B cell (primary cell): Measurements from ENCODE around the gene CRB1. TPM values are rescaled to one million over a fixed set of nuclear protein-coding genes. Genes with fewer than 3 reads are reported as not detected.

Experiments used
- ATAC-seq: fragments of 200-7000 bp; cut with Tn5 transposase; one replicate; pipeline ENCODE4 v1.10.0; 2021; ENCODE audit warnings: low read depth, mild to moderate bottlenecking, moderate number of reproducible peaks, moderate library complexity
- CTCF ChIA-PET: fragments of 350-600 bp; sonication (Branson Sonifier 250); formaldehyde crosslinking; loops from one replicate; lab custom pipeline; 2021; ENCODE audit warnings: antibody characterized with exemption, inconsistent platforms; lab: Charles Lee
- POLR2A ChIA-PET: fragments of 350-600 bp; sonication (Branson Sonifier 250); formaldehyde crosslinking; loops from one replicate; lab custom pipeline; 2021; ENCODE audit warnings: antibody characterized with exemption; lab: Charles Lee
- DNase-seq: peaks from one replicate; pipeline ENCODE4 v3.0.0; 2013
- H2AFZ ChIP-seq: 2 replicates; pipeline ENCODE4 v1.6.1; 2012; ENCODE audit warnings: mild to moderate bottlenecking, low read depth, low read length; ENCODE audit not compliant: insufficient read depth, poor library complexity, severe bottlenecking
- H3K27ac ChIP-seq, 2 donors: 1 replicate in 1 of 2; 2 replicates in 1 of 2; pipeline ENCODE4 v1.5.1; 2012 to 2013; ENCODE audit warnings: low read length in 2 of 2, mild to moderate bottlenecking in 2 of 2, moderate library complexity in 1 of 2
- H3K27me3 ChIP-seq, 4 experiments: fragments of 200-600 bp in 1 of 4; sonication (generic) in 1 of 4; replicated peaks in 1 of 4; 1 replicate in 2 of 4; 2 replicates in 2 of 4; pipeline versions ENCODE4 v1.6.1 to v1.7.0; 2013 to 2016; ENCODE audit warnings: low read length in 3 of 4, mild to moderate bottlenecking in 2 of 4, mixed read lengths in 1 of 4, moderate library complexity in 1 of 4; ENCODE audit not compliant: insufficient read depth in 4 of 4, control insufficient read depth in 3 of 4; ENCODE audit errors: control extremely low read depth in 1 of 4
- H3K36me3 ChIP-seq, 2 experiments: replicated peaks in 1 of 2; 1 replicate in 1 of 2; 2 replicates in 1 of 2; pipeline versions ENCODE4 v1.6.1 to v1.7.1; 2013; ENCODE audit warnings: low read length in 1 of 2; ENCODE audit not compliant: insufficient read depth in 2 of 2, control insufficient read depth in 1 of 2; ENCODE audit errors: control extremely low read depth in 1 of 2, extremely low read depth in 1 of 2
- H3K4me1 ChIP-seq, 2 donors: fragments of 200-600 bp in 1 of 2; sonication (generic) in 1 of 2; 1 replicate in 1 of 2; 2 replicates in 1 of 2; pipeline versions ENCODE4 v1.5.1 to v1.6.1; 2013 to 2017; ENCODE audit warnings: low read length in 2 of 2; ENCODE audit not compliant: control insufficient read depth in 2 of 2, insufficient read depth in 2 of 2
- H3K4me2 ChIP-seq: replicated peaks from 2 replicates; pipeline ENCODE3; 2012; ENCODE audit warnings: mild to moderate bottlenecking, low read depth, low read length; ENCODE audit not compliant: poor library complexity, severe bottlenecking
- H3K4me3 ChIP-seq, 5 experiments: fragments of 200-600 bp in 1 of 5; sonication (generic) in 1 of 5; 1 replicate in 3 of 5; 2 replicates in 2 of 5; pipeline versions ENCODE4 v1.5.1 to v1.7.0; 2011 to 2016; ENCODE audit warnings: low read length in 4 of 5, mild to moderate bottlenecking in 4 of 5, low read depth in 2 of 5, control low read depth in 1 of 5, moderate library complexity in 1 of 5; ENCODE audit not compliant: insufficient read depth in 1 of 5; ENCODE audit errors: control extremely low read depth in 1 of 5, extremely low read depth in 1 of 5
- H3K79me2 ChIP-seq: fragments of 200-600 bp; sonication (generic); one replicate; pipeline ENCODE4 v1.6.0; 2016; ENCODE audit warnings: low read length; ENCODE audit not compliant: control insufficient read depth, insufficient read depth
- H3K9ac ChIP-seq: fragments of 200-600 bp; sonication (generic); 2 replicates; pipeline ENCODE4 v1.6.1; 2017; ENCODE audit warnings: mild to moderate bottlenecking, low read length, moderate library complexity
- H3K9me3 ChIP-seq, 3 donors: one replicate each; pipeline versions ENCODE4 v1.6.1 to v1.7.1; 2013; ENCODE audit warnings: low read length in 2 of 3; ENCODE audit not compliant: control insufficient read depth in 2 of 3, insufficient read depth in 1 of 3; ENCODE audit errors: control extremely low read depth in 1 of 3
- H4K20me1 ChIP-seq: 2 replicates; pipeline ENCODE4 v1.6.0; 2012; ENCODE audit warnings: mild to moderate bottlenecking, low read length; ENCODE audit not compliant: insufficient read depth, control insufficient read depth, poor library complexity, severe bottlenecking
- H3K27ac Mint-ChIP-seq: one replicate; pipeline ENCODE4 v1.8.0; 2021; ENCODE audit warnings: mixed read lengths
- H3K27me3 Mint-ChIP-seq: one replicate; pipeline ENCODE4 v1.8.0; 2021; ENCODE audit warnings: mixed read lengths
- H3K4me1 Mint-ChIP-seq: one replicate; pipeline ENCODE4 v1.8.0; 2021; ENCODE audit warnings: mixed read lengths
- H3K4me3 Mint-ChIP-seq: one replicate; pipeline ENCODE4 v1.8.0; 2021; ENCODE audit warnings: mixed read lengths
- H3K9me3 Mint-ChIP-seq: one replicate; pipeline ENCODE4 v1.8.0; 2022; ENCODE audit warnings: mixed read lengths; ENCODE audit not compliant: insufficient read depth
- CTCF ChIP-seq: fragments of 200-600 bp; IDR thresholded peaks from one replicate; pipeline ENCODE4 v1.8.0; 2022; ENCODE audit warnings: antibody characterized with exemption, mild to moderate bottlenecking
- EZH2 ChIP-seq: IDR thresholded peaks from 2 replicates; pipeline ENCODE4 v1.6.1; 2012; ENCODE audit warnings: borderline replicate concordance, low read depth, mild to moderate bottlenecking, moderate library complexity, low read length; ENCODE audit not compliant: insufficient read depth, poor library complexity, severe bottlenecking
- WGBS: methylation state at CpG from one replicate; pipeline ENCODE4 v1.1.5; 2013; ENCODE audit warnings: missing lambda C conversion rate; ENCODE audit not compliant: insufficient coverage; 5-methylcytosine and 5-hydroxymethylcytosine counted together
- intact Hi-C: fragments of 100-400 bp; cut with micrococcal nuclease; formaldehyde crosslinking; loops from one replicate; pipeline ENCODE4 v1.10.0; 2022
- polyA plus RNA-seq: library from polyadenylated mRNA; depleted of rRNA; stranded (reverse); fragments of >200 nt; gene quantifications from 2 replicates; pipeline ENCODE4 v1.2.3, GENCODE V29; 2012
- total RNA-seq, 2 donors: library from RNA; stranded (reverse); fragments of 120-200 nt in 1 of 2; gene quantifications; 1 replicate in 1 of 2; 2 replicates in 1 of 2; pipeline versions ENCODE4 v1.2.3 to v1.2.4, GENCODE V29; 2013 to 2022

CRB1 gene
- total and polyA plus RNA-seq, 2 donors (not counting 1 experiment from before 2014, with no cell fraction given) = 0.15 TPM; not detected in 1

DNA sequence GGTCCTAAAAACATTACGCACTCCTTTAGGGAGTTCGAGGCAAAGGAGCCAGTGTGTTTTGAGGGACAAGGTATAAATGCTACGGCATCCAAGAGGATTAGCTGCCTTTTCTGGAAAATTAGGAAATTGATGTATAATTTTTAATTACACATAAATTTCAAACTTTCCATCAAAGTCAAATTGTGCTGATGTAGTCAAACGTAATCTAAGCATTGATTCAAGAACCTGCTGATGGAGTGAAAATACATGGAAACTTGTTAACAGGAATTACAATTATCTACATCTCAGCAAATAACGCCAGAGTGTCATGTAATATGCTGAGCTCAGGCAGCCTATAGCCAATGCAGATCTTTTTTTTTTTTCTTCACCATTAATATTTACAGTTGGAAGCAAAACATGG is 194.5 kb downstream of the CRB1 start:
- Histone ChIP-seq H3K9ac (no peak overlapping the region), H3K79me2 (no peaks in the 10 kb centered on the region), H3K27ac (no peak overlapping the region), H3K4me2 (no peak overlapping the region), H3K9me3 (no peaks in the 10 kb centered on the region), H2AFZ (no peak overlapping the region), H4K20me1 (no peaks in the 10 kb centered on the region), H3K27me3 (no peaks in the 10 kb centered on the region), H3K4me1 (no peaks in the 10 kb centered on the region), H3K4me3 (no peak overlapping the region), H3K36me3 (no peaks in the 10 kb centered on the region)
- WGBS = 100% methylated on average over 1 of the region's 5 CpGs
- Mint-ChIP-seq H3K9me3 (no peaks in the 10 kb centered on the region), H3K27me3 (peaks cover 9% of the 10 kb centered on the region), H3K27ac (no peak overlapping the region), H3K4me1 (no peaks in the 10 kb centered on the region), H3K4me3 (no peak overlapping the region)
- DNase-seq = no peak
- intact Hi-C loops = no loop called here
- no peak for ATAC-seq
- ChIA-PET POLR2A (no interaction called here), CTCF (no interaction called here)
- TF ChIP-seq CTCF (no peak), EZH2 (no peak)

GRCh38 chr1:197463142-197463541 is 195.1 kb downstream of the CRB1 start:
- Histone ChIP-seq H3K9me3 (no peaks in the 10 kb centered on the region), H3K4me2 (no peak overlapping the region), H3K4me3 (no peak overlapping the region), H3K27ac (no peak overlapping the region), H3K36me3 (no peaks in the 10 kb centered on the region), H3K4me1 (no peaks in the 10 kb centered on the region), H3K27me3 (no peaks in the 10 kb centered on the region), H2AFZ (no peak overlapping the region), H4K20me1 (no peaks in the 10 kb centered on the region), H3K9ac (no peak overlapping the region), H3K79me2 (no peaks in the 10 kb centered on the region)
- TF ChIP-seq CTCF = no peak
- TF ChIP-seq EZH2 = no peak
- H3K4me3 Mint-ChIP-seq = no peak overlapping the region
- no peaks in the 10 kb centered on the region for H3K9me3 Mint-ChIP-seq
- DNase-seq (no peak), ATAC-seq (no peak)
- H3K27me3 Mint-ChIP-seq = peaks cover 12% of the 10 kb centered on the region
- no peak overlapping the region for H3K27ac Mint-ChIP-seq
- POLR2A ChIA-PET = no interaction called here
- no peaks in the 10 kb centered on the region for H3K4me1 Mint-ChIP-seq
- intact Hi-C loops = no loop called here
- CTCF ChIA-PET = no interaction called here
